IgD-negative memory B cell (primary cell): ENCODE measurements around the gene PKNOX2. TPM values are rescaled to one million over a fixed set of nuclear protein-coding genes. Genes with fewer than 3 reads are reported as not detected.
A peak's percentile ranks its signal among the peaks of the same experiment; 100 is the strongest.

Experiments
- H3K27ac Mint-ChIP-seq, 3 donors: one replicate each; pipeline ENCODE4 v1.8.0; 2020 to 2022; ENCODE audit warnings: mild to moderate bottlenecking in 3 of 3, mixed read lengths in 3 of 3, moderate library complexity in 1 of 3
- H3K27me3 Mint-ChIP-seq: one replicate; pipeline ENCODE4 v1.8.0; 2021; ENCODE audit warnings: mixed read lengths
- H3K36me3 Mint-ChIP-seq: one replicate; pipeline ENCODE4 v1.8.0; 2020; ENCODE audit warnings: mild to moderate bottlenecking, mixed read lengths
- H3K4me1 Mint-ChIP-seq, 3 donors: one replicate each; pipeline ENCODE4 v1.8.0; 2020 to 2022; ENCODE audit warnings: mixed read lengths in 3 of 3, mild to moderate bottlenecking in 1 of 3
- H3K4me3 Mint-ChIP-seq, 4 donors: one replicate each; pipeline ENCODE4 v1.8.0; 2020 to 2022; ENCODE audit warnings: mild to moderate bottlenecking in 4 of 4, mixed read lengths in 4 of 4, moderate library complexity in 3 of 4
- H3K9me3 Mint-ChIP-seq, 3 donors: one replicate each; pipeline ENCODE4 v1.8.0; 2020 to 2021; ENCODE audit warnings: mixed read lengths in 3 of 3, mild to moderate bottlenecking in 1 of 3
- polyA plus RNA-seq: library from polyadenylated mRNA; unstranded; fragments of 300-500 nt; fragmentation: Illumina TruSeq; gene quantifications from one replicate; pipeline ENCODE4 v1.2.3, GENCODE V29; 2021

PKNOX2 gene
- polyA plus RNA-seq, 1 donor from 2014 or later, result not detected

DNA sequence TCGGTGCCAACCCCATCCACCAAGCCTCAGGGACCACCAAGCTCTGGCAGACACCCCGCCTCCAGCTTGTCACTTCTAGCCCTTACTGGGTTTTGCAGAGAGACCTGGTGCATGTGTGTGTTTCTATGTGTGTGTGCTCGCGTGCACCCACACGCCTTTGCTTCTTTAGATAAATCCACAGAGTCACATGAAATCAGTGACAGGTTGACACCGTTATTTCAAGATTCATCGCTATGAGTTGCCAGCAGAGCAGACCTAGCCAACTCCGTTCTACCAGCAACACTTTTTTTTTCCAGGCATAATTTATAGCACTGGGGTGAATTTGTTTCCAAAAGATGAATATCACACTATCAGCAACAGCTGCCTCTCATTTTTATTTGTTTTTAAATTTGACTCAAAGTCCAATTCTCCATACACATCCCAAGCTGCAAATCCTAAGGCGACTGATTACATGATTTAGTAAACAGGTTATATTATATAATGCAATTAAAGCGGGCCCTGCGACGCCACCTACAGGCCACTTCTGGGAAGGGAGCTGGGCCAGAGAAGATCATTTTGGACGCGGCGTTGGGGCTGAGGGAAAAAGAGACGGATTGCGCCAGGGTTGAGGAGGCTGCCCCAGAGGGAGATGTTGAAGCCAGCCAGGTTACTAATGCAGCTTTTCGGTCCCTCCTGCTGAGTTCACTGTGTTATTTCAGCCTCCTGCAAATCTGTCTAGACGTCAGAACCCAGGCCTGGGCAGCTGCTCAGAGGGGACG is 181.0 kb downstream of the PKNOX2 start:
- Mint-ChIP-seq H3K4me1 (no peaks in the 10 kb centered on the region), H3K36me3 (peaks cover 1% of the 10 kb centered on the region), H3K4me3 (no peak overlapping the region), H3K27me3 (peaks cover 14% of the 10 kb centered on the region), H3K27ac (peak overlapping the region in 1 of 3 donors; percentile 22), H3K9me3 (peaks cover 0 to 2% (median 0%) of the 10 kb centered on the region in 3 donors)

DNA sequence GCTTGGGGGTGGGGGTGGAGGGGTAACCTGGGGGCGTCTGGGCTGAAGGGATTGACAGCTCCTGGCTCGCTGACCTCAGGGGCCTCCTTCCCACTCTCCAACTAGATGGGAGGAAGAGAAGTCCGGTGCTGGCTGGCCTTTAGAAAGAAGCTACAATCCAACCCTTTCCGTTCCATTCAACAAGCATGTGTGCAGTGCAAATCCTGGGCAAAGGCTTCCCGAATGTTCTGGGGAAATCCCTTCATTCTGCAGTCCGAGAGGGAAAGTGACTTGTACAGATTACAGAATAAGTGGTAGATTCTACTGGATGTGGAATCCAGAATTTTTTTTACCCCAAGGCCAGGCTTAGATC is 181.6 kb downstream of the PKNOX2 start:
- H3K4me1 Mint-ChIP-seq, result no peaks in the 10 kb centered on the region
- H3K27me3 Mint-ChIP-seq, result peaks cover 14% of the 10 kb centered on the region
- peaks cover 0 to 2% (median 0%) of the 10 kb centered on the region in 3 donors for H3K9me3 Mint-ChIP-seq
- peaks cover 1% of the 10 kb centered on the region for H3K36me3 Mint-ChIP-seq
- no peak overlapping the region for H3K4me3 Mint-ChIP-seq
- peak overlapping the region in 1 of 3 donors; percentile 22 for H3K27ac Mint-ChIP-seq

DNA sequence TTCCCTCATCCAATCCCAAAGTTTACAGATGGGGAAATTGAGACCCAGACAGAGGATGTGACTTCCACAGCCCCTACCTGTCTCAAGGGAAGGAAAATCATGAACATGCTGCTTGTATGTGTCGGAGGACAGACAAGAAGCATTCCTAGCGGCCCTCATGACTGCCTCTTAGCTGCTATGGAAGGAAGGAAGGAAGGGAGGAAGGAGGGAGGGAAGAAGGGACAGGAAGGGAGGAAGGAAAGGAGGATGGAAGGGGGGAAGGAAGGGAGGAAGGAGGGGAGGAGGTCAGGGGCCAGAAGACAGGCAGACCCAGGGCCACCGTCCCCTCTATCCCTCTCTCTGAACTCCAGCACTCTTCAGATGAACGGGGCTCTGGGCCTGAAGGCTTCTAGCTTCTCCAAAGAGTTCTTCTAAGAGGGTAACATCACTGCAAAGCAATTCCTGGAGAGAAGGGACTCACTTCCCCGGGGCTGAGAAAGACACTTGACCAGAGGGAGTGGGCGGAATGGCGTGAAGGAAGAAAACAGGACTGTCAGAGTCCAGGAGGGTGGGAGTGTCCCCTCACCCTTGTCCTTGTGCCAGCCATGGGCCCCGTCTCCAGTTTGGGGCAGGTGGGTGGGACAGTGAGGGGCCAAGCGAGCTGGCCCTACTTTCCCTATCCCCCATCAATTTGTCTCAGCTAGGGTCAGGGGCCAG is 182.2 kb downstream of the PKNOX2 start:
- Mint-ChIP-seq H3K4me3 (no peak overlapping the region), H3K27me3 (peaks cover 14% of the 10 kb centered on the region), H3K27ac (no peak overlapping the region), H3K36me3 (peaks cover 1% of the 10 kb centered on the region), H3K4me1 (no peaks in the 10 kb centered on the region), H3K9me3 (peaks cover 0 to 2% (median 0%) of the 10 kb centered on the region in 3 donors)

DNA sequence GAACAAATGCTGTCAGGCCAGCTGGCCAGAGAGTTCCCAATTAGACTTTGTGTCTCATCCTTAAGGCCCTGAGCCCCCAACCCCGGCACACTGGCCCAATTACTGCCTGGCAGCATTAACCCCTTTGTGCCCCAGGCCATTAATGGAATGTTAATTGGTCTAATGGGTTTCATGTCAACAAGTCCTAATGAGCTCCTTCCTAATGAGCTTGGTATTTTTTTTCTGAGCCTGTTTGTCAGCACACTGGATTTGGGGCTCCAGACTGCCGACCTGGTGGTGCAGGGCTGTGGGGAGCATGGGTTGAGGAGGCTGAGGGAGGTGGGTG is 182.7 kb downstream of the PKNOX2 start:
- Mint-ChIP-seq H3K4me3 (no peak overlapping the region), H3K27me3 (peaks cover 16% of the 10 kb centered on the region)

DNA sequence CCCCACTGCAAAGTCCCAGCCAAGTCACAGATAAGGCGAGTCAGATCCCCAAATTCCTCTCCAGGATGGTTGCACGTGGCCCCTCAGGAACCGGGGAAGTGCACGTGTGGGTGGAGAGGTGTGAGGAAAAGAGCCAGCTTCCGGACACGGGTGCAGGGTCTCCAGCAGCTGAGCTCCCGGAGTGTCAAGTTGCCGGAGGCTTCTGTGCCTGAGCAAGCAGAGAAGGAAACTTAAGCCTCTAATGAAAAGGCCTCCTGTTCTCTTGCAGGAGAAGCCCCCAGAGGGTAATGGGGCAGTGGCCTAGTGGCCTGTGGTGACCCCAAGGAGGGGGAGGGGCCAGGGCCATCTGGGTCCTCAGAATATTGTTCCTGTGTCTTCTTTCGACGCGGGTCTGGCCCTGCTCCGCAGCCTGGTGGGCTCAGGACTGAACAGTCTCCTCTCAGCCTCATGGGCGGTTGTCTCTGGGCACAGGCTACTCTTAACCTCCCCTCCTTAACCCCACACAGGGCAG is 183.6 kb downstream of the PKNOX2 start:
- Mint-ChIP-seq H3K36me3 (peaks cover 1% of the 10 kb centered on the region), H3K27me3 (peaks cover 16% of the 10 kb centered on the region), H3K27ac (no peak overlapping the region)

More for the DNA sequence above, 182.7 kb downstream of the PKNOX2 start:
- Mint-ChIP-seq H3K9me3 (peaks cover 0 to 2% (median 0%) of the 10 kb centered on the region in 3 donors), H3K36me3 (peaks cover 1% of the 10 kb centered on the region), H3K27ac (no peak overlapping the region), H3K4me1 (no peaks in the 10 kb centered on the region)

DNA sequence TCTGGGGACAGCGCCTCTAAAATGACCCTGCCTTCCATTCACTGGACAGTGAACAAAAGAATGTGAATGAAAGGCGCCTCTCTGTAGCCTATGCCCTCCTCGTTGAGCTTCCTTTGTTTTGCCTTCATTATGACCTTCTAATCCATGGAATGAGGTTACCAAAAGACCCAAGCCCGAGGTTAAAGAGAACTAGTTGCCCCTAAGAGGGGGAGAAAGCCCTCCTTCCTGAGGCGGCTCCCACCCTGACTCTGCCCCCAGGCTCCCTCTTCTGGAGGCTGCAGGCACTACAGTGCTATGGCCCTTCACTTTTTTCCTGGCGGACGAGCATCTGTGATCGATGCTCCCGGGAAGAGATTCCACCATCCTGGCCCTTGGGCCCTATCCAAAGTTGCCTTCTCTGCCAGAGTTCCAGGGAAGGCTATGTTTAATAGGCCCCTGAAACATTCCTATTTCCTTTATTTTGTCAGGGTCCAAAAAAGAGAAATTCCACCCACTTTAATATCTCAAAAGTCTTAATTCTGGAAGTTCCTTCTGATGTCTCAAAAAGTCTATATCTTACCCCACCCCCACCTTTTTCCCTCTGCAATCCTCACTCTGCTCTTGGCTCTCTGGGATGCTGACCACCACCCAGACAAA is 184.2 kb downstream of the PKNOX2 start:
- Mint-ChIP-seq H3K27me3 (peaks cover 14% of the 10 kb centered on the region), H3K27ac (no peak overlapping the region), H3K4me3 (peak overlapping the region in 1 of 4 donors; percentile 51), H3K4me1 (no peaks in the 10 kb centered on the region), H3K9me3 (peaks cover 0 to 2% (median 0%) of the 10 kb centered on the region in 3 donors), H3K36me3 (peaks cover 1% of the 10 kb centered on the region)

More for the DNA sequence above, 183.6 kb downstream of the PKNOX2 start:
- Mint-ChIP-seq H3K9me3 (peaks cover 0 to 2% (median 0%) of the 10 kb centered on the region in 3 donors), H3K4me1 (no peaks in the 10 kb centered on the region), H3K4me3 (no peak overlapping the region)

DNA sequence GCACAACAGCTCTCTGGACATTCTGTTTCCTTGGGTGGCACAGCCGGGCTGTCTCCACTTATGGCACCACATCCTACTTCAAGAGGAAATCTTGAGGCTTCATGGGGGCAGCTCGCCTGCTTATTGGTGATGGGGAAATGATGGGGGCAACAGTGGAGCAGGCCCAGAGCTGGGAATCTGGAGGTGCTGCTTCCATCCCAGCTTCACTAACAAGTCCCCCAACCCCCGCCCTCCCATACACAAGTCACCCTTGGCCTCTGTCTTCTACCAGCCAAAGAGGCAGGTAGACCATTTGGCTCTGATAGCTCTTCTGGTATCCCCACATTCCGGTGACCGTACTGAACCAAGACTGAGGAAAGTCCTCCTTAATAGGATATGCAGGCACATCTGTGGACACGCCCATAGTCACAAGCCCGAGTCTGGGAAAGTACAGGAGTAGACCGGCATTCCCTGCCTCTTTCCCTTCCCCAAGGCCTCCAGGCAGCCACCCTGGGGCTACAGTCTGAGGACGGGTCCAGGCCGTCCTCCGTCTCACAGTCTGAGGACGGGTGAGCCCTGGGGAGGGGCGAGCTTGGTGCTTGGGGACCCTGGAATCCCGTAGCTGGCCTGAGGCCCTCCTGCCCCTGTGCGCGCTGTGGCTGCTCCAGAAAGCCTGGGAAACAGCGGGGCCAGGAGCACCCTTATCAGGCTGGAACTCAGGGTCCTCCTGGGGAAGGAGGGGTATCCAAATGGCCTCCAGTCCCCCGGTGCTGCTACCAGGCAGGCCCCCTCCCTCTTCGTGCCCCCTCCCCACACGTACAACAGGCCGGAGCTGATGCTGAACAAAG is 185.9 kb downstream of the PKNOX2 start:
- H3K36me3 Mint-ChIP-seq, result peaks cover 1% of the 10 kb centered on the region
- H3K4me3 Mint-ChIP-seq, result no peak overlapping the region
- peaks cover 10% of the 10 kb centered on the region for H3K27me3 Mint-ChIP-seq
- H3K4me1 Mint-ChIP-seq, result peaks cover 0 to 2% (median 0%) of the 10 kb centered on the region in 3 donors
- H3K9me3 Mint-ChIP-seq, result peaks cover 0 to 2% (median 0%) of the 10 kb centered on the region in 3 donors
- no peak overlapping the region for H3K27ac Mint-ChIP-seq

DNA sequence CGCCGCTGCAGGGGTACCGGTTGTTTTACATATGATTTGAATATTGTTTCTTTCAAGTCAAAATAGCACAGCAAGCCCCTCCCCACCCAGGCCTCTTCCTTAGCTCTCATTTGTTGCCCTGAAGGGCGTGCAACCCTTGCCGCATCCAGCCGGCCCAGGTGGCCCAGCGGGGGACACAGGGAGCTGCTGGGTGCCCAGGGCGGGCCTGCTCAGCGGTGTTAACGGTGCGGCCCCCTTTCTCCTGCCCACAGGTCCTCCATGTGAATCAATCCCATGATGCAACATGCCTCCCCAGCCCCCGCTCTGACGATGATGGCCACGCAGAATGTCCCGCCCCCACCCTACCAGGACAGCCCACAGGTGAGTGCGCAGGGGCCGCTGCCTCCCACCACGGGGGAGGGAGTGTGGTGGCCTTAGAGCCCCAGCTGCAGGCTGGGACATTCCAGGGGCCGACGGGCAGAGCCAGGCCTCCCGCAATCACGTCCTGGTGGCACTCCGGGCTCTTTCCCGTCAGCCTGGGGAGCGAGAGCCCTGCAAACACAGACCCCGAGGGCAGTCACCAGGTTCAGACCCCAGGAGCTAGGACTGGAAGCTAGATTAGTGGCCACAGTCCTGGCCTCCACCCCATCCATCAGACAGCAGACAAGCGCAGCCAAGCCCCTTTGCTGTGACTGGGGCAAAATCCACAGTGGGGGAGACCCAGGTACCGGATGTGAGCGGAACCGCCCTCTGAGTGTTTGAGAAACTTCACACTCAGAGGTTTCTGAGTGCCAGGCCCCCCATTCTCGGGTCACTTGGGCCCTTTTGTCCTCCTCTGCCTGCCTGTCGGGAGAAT is 186.7 kb downstream of the PKNOX2 start:
- peaks cover 0 to 2% (median 0%) of the 10 kb centered on the region in 3 donors for H3K9me3 Mint-ChIP-seq
- peaks cover 0 to 2% (median 1%) of the 10 kb centered on the region in 3 donors for H3K4me1 Mint-ChIP-seq
- no peak overlapping the region for H3K4me3 Mint-ChIP-seq
- H3K27me3 Mint-ChIP-seq, result peaks cover 9% of the 10 kb centered on the region
- peaks cover 1% of the 10 kb centered on the region for H3K36me3 Mint-ChIP-seq
- H3K27ac Mint-ChIP-seq, result no peak overlapping the region

DNA sequence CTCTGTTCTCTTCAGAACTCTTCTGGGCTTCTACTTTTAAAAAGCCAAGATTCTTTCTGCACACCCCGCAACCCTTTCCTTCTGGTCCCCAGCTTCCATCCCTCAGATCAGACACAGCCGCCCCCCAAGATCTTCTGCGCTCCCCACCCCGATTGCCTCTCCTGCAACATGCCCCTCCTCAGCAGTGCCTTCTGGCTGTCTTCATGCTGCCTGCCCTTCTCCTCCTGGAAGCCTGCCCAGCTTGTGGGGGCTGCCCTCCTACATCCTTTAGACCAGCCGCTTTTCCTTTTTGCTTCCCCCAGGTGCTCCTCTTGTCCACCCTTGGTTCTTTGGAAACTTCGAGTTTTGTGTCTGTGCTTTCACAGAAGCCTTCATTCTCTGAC is 187.3 kb downstream of the PKNOX2 start:
- H3K27me3 Mint-ChIP-seq, result peaks cover 6% of the 10 kb centered on the region
- H3K27ac Mint-ChIP-seq, result no peak overlapping the region
- no peaks in the 10 kb centered on the region for H3K9me3 Mint-ChIP-seq
- peaks cover 0 to 2% (median 1%) of the 10 kb centered on the region in 3 donors for H3K4me1 Mint-ChIP-seq
- H3K36me3 Mint-ChIP-seq, result peaks cover 1% of the 10 kb centered on the region
- H3K4me3 Mint-ChIP-seq, result no peak overlapping the region

DNA sequence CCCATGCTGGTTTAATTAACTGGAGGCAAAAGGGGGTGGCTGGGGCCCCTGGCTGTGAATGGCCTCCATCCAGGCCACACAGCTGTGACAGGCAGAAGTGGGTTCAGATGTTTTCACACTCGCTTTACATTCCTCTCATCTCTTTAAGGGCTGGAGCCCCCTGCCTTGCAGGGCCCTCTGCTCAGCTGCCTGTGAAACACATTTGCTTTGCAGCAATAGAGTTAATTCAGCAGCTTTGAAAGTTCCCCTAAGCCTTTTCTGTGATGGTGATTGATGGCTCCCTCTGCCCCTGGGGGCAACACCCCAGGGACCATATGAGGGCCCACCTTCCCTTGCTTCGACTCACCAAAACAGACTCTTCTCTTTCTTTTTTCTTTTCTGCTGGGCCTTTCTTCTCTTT is 192.2 kb downstream of the PKNOX2 start:
- H3K27me3 Mint-ChIP-seq, result peaks cover 4% of the 10 kb centered on the region
- no peaks in the 10 kb centered on the region for H3K9me3 Mint-ChIP-seq
- H3K36me3 Mint-ChIP-seq, result no peaks in the 10 kb centered on the region
- H3K4me1 Mint-ChIP-seq, result peaks cover 0 to 3% (median 1%) of the 10 kb centered on the region in 3 donors
- no peak overlapping the region for H3K27ac Mint-ChIP-seq
- no peak overlapping the region for H3K4me3 Mint-ChIP-seq

DNA sequence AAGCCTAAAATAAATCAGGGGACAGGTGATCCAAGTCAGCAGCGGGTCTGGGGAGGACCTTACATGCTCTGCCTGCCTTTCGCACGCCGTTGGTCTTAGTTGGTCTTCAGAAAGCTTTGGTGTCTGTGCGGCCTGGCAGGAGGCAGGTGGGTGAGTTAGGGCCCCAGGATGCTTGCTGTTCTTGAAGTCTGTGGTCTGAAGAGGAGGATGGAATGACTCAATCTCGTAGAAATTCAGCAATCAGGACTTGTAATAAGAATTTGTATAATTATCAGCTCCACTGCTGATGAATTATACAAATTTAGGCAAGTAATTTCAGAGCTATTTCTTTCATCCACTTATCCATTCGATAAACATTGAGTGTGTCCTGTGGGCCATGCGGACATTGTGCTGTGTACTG is 193.0 kb downstream of the PKNOX2 start:
- no peaks in the 10 kb centered on the region for H3K9me3 Mint-ChIP-seq
- H3K4me1 Mint-ChIP-seq, result peaks cover 0 to 3% (median 1%) of the 10 kb centered on the region in 3 donors
- no peak overlapping the region for H3K4me3 Mint-ChIP-seq
- H3K27ac Mint-ChIP-seq, result no peak overlapping the region
- no peaks in the 10 kb centered on the region for H3K36me3 Mint-ChIP-seq
- peaks cover 3% of the 10 kb centered on the region for H3K27me3 Mint-ChIP-seq

DNA sequence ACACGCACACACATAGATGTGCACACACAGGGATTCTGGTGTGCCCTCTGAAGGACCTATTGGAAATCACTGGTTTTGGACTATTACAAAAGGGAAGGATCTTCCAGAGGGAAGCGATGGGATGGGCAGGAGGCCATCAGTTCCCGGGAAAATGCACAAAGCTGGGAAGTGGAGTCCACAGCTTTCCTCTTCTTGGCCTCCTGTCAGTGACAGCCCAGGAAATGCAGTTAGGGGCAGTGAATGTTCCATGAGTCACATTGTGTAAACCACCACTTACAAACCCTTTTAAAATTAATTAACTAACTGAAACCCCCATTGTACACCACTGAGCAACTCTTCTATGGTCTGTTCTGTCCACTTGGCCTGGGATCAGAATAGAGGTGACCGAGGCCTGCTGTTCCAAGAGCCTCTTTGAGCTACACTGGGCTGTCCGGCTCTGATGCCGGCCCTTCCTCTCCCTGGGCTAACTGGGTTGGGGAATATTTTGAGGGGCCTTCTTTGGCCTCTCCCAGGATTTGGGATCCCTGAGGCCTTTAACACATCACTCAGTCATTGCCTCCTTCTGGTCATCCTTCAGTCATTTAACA is 193.8 kb downstream of the PKNOX2 start:
- Mint-ChIP-seq H3K4me1 (peaks cover 0 to 3% (median 1%) of the 10 kb centered on the region in 3 donors), H3K27me3 (peaks cover 5% of the 10 kb centered on the region), H3K4me3 (no peak overlapping the region), H3K9me3 (no peaks in the 10 kb centered on the region), H3K36me3 (no peaks in the 10 kb centered on the region), H3K27ac (no peak overlapping the region)

DNA sequence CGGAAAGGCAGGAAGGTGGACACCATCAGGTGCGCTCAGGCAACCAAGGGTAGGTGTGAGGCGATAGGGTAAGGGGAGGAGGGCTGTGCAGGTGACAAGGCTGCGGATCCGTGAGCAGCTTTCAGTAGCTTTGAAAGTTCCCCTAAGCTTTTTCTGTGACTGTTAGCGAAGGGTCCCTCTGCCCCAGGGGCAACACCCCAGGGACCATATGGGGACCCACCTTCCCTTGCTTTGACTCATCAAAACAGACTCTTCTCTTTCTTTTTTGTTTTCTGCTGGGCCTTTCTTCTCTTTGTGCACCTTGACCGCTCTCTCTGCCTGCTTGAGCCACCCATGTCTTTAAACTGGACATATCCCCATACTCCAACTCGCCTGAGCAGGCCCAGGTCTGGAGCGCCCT is 194.6 kb downstream of the PKNOX2 start:
- Mint-ChIP-seq H3K4me3 (no peak overlapping the region), H3K27me3 (peaks cover 8% of the 10 kb centered on the region), H3K36me3 (no peaks in the 10 kb centered on the region), H3K27ac (no peak overlapping the region), H3K9me3 (no peaks in the 10 kb centered on the region), H3K4me1 (peaks cover 0 to 3% (median 1%) of the 10 kb centered on the region in 3 donors)
